ENCODE measurements around the gene FAIM2. TPM values are rescaled to one million over a fixed set of nuclear protein-coding genes. Genes with fewer than 3 reads are reported as not detected.

The FAIM2 gene
- total and polyA plus RNA-seq, 9 of the 15 experiments (the other 6 are each of a cell fraction or from before 2014, with no cell fraction given) = 0.01 to 0.10 TPM; not detected in 7

- in situ Hi-C loops (cut with MboI) (no loop called here), intact Hi-C loops (cut with micrococcal nuclease) (no loop called here)
- H3K9me3 ChIP-seq (replicated peaks; ENCODE audit: control insufficient read depth, insufficient read depth, low read depth, low read length) = no peaks in the 10 kb centered on the region
- no peak overlapping the region for H3K4me2 ChIP-seq (ENCODE audit: insufficient read depth, low read length)
- no peak for ATAC-seq
- no peak overlapping the region; a peak in 1 of 4 replicates for H3K9ac ChIP-seq (ENCODE audit: insufficient read depth in 1 of 2, low read depth in 2 of 2, low read length in 2 of 2)
- DNase-seq (ENCODE audit: extremely low read depth in 1 of 4, low spot score in 3 of 4) = no peak
- no peaks in the 10 kb centered on the region for H3K79me2 ChIP-seq (ENCODE audit: control insufficient read depth, insufficient read depth, low read length)
- H3K9me1 ChIP-seq (ENCODE audit: control insufficient read depth, insufficient read depth, low read length) = no peaks in the 10 kb centered on the region
- 26% methylated on average over 13 of the region's 15 CpGs for WGBS (ENCODE audit: insufficient coverage, low coverage, missing lambda C conversion rate)
- peaks cover 5 to 37% of the 10 kb centered on the region in 2 experiments; a peak in 4 of 5 replicates for H3K27me3 ChIP-seq (ENCODE audit: control insufficient read depth in 2 of 2, insufficient read depth in 2 of 2, low read length in 2 of 2)
- ChIA-PET CTCF (ENCODE audit: low intra/inter-chr PET ratio) (no interaction called here), POLR2A (no interaction called here)
- no peak overlapping the region for H3K27ac ChIP-seq (ENCODE audit: extremely low read depth, low read depth, low read length)
- no peaks in the 10 kb centered on the region for H4K20me1 ChIP-seq (replicated peaks; ENCODE audit: control insufficient read depth, insufficient read depth, low read length)
- FAIRE-seq = no peak
- no TSS peak for BruUV-seq (replicated peaks)
- TF ChIP-seq ESRRA (IDR thresholded peaks at IDR 0.05; ENCODE audit: borderline replicate concordance, low read depth) = peak; percentile 16; the same call in 1 of the 2 replicates
- TF ChIP-seq ZNF316 (IDR thresholded peaks at IDR 0.05) = peak; percentile 40; the same call in 1 of the 2 replicates
- TF ChIP-seq MAFG (tag; conservative IDR thresholded peaks at IDR 0.05) = peak; percentile 24; the same call in 1 of the 2 replicates
- no peak for TF ChIP-seq FOXO4 (CRISPR knock-in tag; IDR thresholded peaks at IDR 0.05)
- TF ChIP-seq BHLHE40 (IDR thresholded peaks at IDR 0.05; ENCODE audit: low read length) = no peak
- H3K4me3 ChIP-seq = no peak overlapping the region
- no peaks in the 10 kb centered on the region for H3K4me1 ChIP-seq (replicated peaks in 1 of 2; ENCODE audit: control insufficient read depth in 2 of 2, insufficient read depth in 2 of 2, low read length in 2 of 2)
- no peaks in the 10 kb centered on the region for H3K36me3 ChIP-seq (ENCODE audit: control insufficient read depth, insufficient read depth, low read length)
- H2AFZ ChIP-seq (ENCODE audit: low read depth, low read length) = no peak overlapping the region
Measured at GRCh38 chr12:49923880-49924556, 20.3 kb upstream of the FAIM2 start.
